Measurements from ENCODE around the gene HHIP. TPM values are rescaled to one million over a fixed set of nuclear protein-coding genes. Genes with fewer than 3 reads are reported as not detected.
A peak's percentile ranks its signal among the peaks of the same experiment; 100 is the strongest.

The HHIP gene
- total RNA-seq, 1 donor from 2014 or later: not detected

GRCh38 chr4:144733566-144733965, 87.6 kb downstream of the HHIP start:
- Histone ChIP-seq H3K9me3 (ENCODE audit: low read depth) (no peaks in the 10 kb centered on the region), H3K27me3 (no peaks in the 10 kb centered on the region), H3K36me3 (no peaks in the 10 kb centered on the region), H4K20me1 (ENCODE audit: low read depth) (no peaks in the 10 kb centered on the region), H3K27ac (no peak overlapping the region), H3K4me2 (no peak overlapping the region), H3K9ac (no peak overlapping the region), H3F3A (ENCODE audit: low read depth) (no peaks in the 10 kb centered on the region), H3K4me3 (no peak overlapping the region), H3K79me2 (ENCODE audit: low read depth) (no peaks in the 10 kb centered on the region), H3K4me1 (no peaks in the 10 kb centered on the region), H2AFZ (replicated peaks) (no peak overlapping the region)
- H3K4me3 Mint-ChIP-seq: no peak overlapping the region
- no peaks in the 10 kb centered on the region for H3K27me3 Mint-ChIP-seq (ENCODE audit: insufficient read depth, low read depth)
- H3K4me1 Mint-ChIP-seq: no peaks in the 10 kb centered on the region
- no peak overlapping the region for H3K27ac Mint-ChIP-seq
- no peaks in the 10 kb centered on the region for H3K36me3 Mint-ChIP-seq
- TF ChIP-seq EZH2 (IDR thresholded peaks at IDR 0.05) (no peak), EZH2phosphoT487 (IDR thresholded peaks at IDR 0.05) (no peak)
- TF ChIP-seq, protein P1, sequence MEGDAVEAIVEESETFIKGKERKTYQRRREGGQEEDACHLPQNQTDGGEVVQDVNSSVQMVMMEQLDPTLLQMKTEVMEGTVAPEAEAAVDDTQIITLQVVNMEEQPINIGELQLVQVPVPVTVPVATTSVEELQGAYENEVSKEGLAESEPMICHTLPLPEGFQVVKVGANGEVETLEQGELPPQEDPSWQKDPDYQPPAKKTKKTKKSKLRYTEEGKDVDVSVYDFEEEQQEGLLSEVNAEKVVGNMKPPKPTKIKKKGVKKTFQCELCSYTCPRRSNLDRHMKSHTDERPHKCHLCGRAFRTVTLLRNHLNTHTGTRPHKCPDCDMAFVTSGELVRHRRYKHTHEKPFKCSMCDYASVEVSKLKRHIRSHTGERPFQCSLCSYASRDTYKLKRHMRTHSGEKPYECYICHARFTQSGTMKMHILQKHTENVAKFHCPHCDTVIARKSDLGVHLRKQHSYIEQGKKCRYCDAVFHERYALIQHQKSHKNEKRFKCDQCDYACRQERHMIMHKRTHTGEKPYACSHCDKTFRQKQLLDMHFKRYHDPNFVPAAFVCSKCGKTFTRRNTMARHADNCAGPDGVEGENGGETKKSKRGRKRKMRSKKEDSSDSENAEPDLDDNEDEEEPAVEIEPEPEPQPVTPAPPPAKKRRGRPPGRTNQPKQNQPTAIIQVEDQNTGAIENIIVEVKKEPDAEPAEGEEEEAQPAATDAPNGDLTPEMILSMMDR (IDR thresholded peaks at IDR 0.05): no peak
- no peaks in the 10 kb centered on the region for H3K9me3 Mint-ChIP-seq
- no peak for DNase-seq (ENCODE audit: low spot score)

DNA sequence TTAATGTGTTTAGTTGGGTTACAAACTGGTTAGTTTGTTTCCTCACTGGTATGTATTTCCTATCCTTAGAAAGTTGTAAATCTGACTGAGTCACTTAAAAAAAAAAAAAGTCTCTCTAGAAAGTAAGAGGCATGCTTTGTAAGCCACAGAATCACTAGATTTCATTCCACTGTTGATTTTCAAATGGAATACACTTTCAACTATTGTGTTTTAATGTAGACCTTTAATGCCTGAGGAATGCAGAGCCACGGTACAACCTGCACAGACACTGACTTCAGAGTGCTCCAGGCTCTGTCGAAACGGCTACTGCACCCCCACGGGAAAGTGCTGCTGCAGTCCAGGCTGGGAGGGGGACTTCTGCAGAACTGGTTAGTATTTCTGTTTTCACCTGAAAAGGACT, 88.6 kb downstream of the HHIP start:
- Mint-ChIP-seq H3K27me3 (ENCODE audit: insufficient read depth, low read depth) (no peaks in the 10 kb centered on the region), H3K9me3 (no peaks in the 10 kb centered on the region), H3K36me3 (no peaks in the 10 kb centered on the region), H3K4me3 (no peak overlapping the region), H3K4me1 (no peaks in the 10 kb centered on the region), H3K27ac (no peak overlapping the region)
- no peaks in the 10 kb centered on the region for H4K20me1 ChIP-seq (ENCODE audit: low read depth)
- no peaks in the 10 kb centered on the region for H3K27me3 ChIP-seq
- no peak overlapping the region for H3K4me2 ChIP-seq
- no peak overlapping the region for H3K27ac ChIP-seq
- H3K36me3 ChIP-seq: no peaks in the 10 kb centered on the region
- no peak overlapping the region for H3K4me3 ChIP-seq
- peak overlapping the region; percentile 26 for H2AFZ ChIP-seq (replicated peaks)
- no peaks in the 10 kb centered on the region for H3K79me2 ChIP-seq (ENCODE audit: low read depth)
- no peaks in the 10 kb centered on the region for H3F3A ChIP-seq (ENCODE audit: low read depth)
- H3K9me3 ChIP-seq (ENCODE audit: low read depth): no peaks in the 10 kb centered on the region
- H3K9ac ChIP-seq: no peak overlapping the region
- H3K4me1 ChIP-seq: no peaks in the 10 kb centered on the region
- DNase-seq (ENCODE audit: low spot score): peak; percentile 31
- TF ChIP-seq, protein P1 (IDR thresholded peaks at IDR 0.05): no peak
- no peak for TF ChIP-seq EZH2phosphoT487 (IDR thresholded peaks at IDR 0.05)
- no peak for TF ChIP-seq EZH2 (IDR thresholded peaks at IDR 0.05)

DNA sequence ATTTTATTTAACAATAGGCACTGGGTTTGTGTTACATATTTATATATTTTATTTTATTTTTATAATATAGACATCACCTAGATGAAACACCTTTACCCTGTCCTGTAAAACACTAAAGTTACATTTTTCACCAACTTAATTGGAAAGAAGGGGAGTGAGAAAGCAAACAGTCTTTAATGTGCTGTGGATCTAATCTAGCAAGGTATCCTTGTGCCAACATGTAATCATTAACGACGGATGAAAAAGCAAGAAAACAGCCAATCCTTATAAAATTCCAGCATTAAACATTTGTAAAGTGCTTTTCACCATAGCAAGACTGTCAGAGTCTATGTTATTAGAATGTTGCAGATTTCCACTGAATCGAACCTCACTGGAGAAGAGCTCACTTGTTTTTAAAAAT, 92.7 kb downstream of the HHIP start:
- no peaks in the 10 kb centered on the region for H3K27me3 ChIP-seq
- no peaks in the 10 kb centered on the region for H3K4me1 ChIP-seq
- no peaks in the 10 kb centered on the region for H3K36me3 ChIP-seq
- no peaks in the 10 kb centered on the region for H3K36me3 Mint-ChIP-seq
- no peak overlapping the region for H3K27ac ChIP-seq
- no peak overlapping the region for H3K4me2 ChIP-seq
- no peaks in the 10 kb centered on the region for H3K27me3 Mint-ChIP-seq (ENCODE audit: insufficient read depth, low read depth)
- no peak overlapping the region for H3K4me3 ChIP-seq
- no peak for DNase-seq (ENCODE audit: low spot score)
- no peak overlapping the region for H3K4me3 Mint-ChIP-seq
- no peak overlapping the region for H2AFZ ChIP-seq (replicated peaks)
- no peaks in the 10 kb centered on the region for H4K20me1 ChIP-seq (ENCODE audit: low read depth)
- H3F3A ChIP-seq (ENCODE audit: low read depth): no peaks in the 10 kb centered on the region
- H3K9me3 ChIP-seq (ENCODE audit: low read depth): no peaks in the 10 kb centered on the region
- H3K9me3 Mint-ChIP-seq: no peaks in the 10 kb centered on the region
- H3K4me1 Mint-ChIP-seq: peaks cover 5% of the 10 kb centered on the region
- H3K27ac Mint-ChIP-seq: no peak overlapping the region
- TF ChIP-seq EZH2phosphoT487 (IDR thresholded peaks at IDR 0.05): no peak
- TF ChIP-seq EZH2 (IDR thresholded peaks at IDR 0.05): no peak
- H3K79me2 ChIP-seq (ENCODE audit: low read depth): no peaks in the 10 kb centered on the region
- H3K9ac ChIP-seq: no peak overlapping the region

DNA sequence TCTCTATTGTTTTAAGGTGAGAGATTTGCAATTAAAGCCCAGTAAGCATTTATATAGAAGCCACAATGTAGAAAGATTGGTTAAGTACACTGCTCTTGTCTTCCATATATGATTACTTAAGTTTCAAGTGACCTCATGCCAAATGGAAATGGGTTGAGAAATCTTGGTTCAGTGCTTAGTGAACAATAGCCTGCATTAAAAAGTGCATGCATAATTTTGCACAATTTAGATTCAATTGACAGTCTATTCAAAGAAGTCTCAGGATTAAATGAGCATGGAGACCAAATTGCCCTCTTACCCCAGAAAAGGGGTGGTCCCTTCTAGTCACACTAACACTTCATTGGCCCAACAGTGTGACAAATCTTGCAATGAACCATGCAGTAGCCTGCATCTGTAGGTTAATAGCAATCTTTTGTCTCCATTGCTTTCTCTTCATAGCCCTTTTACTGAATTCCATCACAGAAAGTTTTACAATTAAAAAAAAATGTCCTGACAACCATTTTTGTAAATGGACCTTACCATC, 93.6 kb downstream of the HHIP start:
- H3K27ac Mint-ChIP-seq: no peak overlapping the region

More for the DNA sequence above, 93.6 kb downstream of the HHIP start:
- Histone ChIP-seq H3K9me3 (ENCODE audit: low read depth) (no peaks in the 10 kb centered on the region), H3K36me3 (no peaks in the 10 kb centered on the region), H3K79me2 (ENCODE audit: low read depth) (no peaks in the 10 kb centered on the region), H4K20me1 (ENCODE audit: low read depth) (no peaks in the 10 kb centered on the region), H2AFZ (replicated peaks) (no peak overlapping the region), H3K9ac (no peak overlapping the region), H3K4me2 (no peak overlapping the region), H3K4me1 (no peaks in the 10 kb centered on the region), H3K27me3 (no peaks in the 10 kb centered on the region), H3K27ac (no peak overlapping the region), H3F3A (ENCODE audit: low read depth) (no peaks in the 10 kb centered on the region), H3K4me3 (no peak overlapping the region)
- Mint-ChIP-seq H3K4me3 (no peak overlapping the region), H3K36me3 (no peaks in the 10 kb centered on the region), H3K27me3 (ENCODE audit: insufficient read depth, low read depth) (no peaks in the 10 kb centered on the region), H3K9me3 (no peaks in the 10 kb centered on the region), H3K4me1 (peaks cover 5% of the 10 kb centered on the region)
- DNase-seq (ENCODE audit: low spot score): no peak
- TF ChIP-seq, protein P1 (IDR thresholded peaks at IDR 0.05): no peak
- no peak for TF ChIP-seq EZH2 (IDR thresholded peaks at IDR 0.05)
- no peak for TF ChIP-seq EZH2phosphoT487 (IDR thresholded peaks at IDR 0.05)

Data from neural progenitor cell (in vitro differentiated cells).